LNCAP (cell line): ENCODE data around the gene TBX4.

Source experiments
- TF ChIP-seq, protein P1 (sequence below): fragments of 450-650 bp; IDR thresholded peaks from 2 replicates; pipeline ENCODE4 v1.5.1; 2017; ENCODE audit warnings: mild to moderate bottlenecking

TBX4 gene

DNA sequence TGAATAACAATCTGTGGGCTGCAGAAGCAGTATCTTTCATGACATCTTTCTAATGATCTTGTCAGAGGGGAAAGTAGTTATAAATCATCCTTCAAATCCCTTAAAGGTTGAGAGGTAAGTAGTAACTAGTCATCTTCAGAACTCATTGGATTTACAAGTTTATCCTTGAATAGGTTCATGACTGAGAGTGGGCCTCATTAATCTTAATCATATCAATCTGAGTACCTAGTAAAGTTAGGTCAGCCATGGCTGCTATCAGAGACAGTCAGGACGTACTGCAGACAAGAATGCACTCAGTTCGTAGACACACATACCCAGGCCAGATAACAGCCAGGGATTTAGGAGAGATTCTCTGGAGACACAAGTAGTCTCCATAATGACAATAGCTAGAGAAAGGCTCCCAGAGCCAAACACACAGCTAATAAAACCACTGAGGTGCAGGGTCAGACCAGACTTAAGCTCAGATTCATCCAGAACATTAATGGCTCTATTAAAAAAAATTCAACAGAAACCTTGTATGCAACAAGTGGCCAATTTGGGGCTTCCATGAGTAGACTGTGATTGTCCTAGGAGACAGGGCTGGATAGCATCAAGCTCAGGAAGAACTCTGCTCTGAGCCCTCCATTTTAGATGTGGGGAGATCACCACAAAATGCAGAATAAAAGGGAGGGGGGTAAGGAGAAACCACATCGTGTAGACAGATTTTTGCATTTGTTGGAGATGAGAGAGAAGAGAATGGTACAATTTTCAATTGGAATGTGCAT, 65.8 kb downstream of the TBX4 start:
- TF ChIP-seq, protein P1, sequence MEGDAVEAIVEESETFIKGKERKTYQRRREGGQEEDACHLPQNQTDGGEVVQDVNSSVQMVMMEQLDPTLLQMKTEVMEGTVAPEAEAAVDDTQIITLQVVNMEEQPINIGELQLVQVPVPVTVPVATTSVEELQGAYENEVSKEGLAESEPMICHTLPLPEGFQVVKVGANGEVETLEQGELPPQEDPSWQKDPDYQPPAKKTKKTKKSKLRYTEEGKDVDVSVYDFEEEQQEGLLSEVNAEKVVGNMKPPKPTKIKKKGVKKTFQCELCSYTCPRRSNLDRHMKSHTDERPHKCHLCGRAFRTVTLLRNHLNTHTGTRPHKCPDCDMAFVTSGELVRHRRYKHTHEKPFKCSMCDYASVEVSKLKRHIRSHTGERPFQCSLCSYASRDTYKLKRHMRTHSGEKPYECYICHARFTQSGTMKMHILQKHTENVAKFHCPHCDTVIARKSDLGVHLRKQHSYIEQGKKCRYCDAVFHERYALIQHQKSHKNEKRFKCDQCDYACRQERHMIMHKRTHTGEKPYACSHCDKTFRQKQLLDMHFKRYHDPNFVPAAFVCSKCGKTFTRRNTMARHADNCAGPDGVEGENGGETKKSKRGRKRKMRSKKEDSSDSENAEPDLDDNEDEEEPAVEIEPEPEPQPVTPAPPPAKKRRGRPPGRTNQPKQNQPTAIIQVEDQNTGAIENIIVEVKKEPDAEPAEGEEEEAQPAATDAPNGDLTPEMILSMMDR = no peak

DNA sequence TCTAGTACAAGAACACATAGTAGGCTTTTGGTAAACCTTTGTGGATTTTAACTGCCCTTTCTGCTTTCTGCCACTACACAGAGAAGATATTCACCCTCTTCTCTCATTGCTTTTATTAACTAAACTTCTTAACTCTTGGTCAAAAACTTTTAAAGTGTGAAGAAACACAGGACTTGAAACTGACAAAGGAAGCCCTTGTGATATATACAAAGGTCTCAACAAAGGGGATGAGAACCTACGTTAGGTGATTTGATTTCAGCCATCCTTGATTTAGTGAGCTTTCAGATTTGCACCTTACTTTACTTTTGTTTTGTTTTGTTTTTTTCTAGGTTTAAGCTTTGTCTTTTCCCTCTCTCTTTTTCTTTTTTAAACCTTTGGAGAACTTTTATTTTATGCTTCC, 66.9 kb downstream of the TBX4 start:
- TF ChIP-seq, protein P1 = no peak

DNA sequence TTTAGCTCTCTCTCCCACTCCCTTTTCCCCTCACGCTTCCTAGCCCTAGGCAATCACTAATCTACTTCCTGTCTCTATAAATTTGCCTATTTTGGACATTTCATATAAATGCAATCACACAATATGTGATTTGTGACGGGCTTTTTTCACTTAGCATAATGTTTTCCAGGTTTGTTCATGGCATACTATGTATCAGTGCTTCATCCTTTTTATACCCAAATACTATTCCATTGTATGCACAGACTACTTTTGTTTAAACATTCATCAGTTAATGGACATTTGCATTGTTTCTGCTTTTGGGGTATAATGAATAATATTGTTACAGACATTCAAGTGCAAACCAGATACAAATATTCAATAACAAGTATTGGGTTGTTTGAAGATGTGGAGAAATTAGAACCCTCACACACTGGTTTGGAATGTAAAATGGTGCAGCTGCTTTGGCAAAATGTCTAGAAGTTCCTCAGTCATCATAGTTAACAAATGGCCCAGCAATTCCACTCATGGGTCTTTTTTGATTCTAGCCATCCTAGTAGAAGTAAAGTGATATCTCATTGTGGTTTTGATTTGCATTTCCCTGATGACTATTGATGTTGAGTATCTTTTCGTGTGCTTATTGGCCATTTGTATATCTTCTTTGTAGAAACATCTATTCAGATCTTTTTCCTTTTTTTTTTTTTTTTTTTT, 67.7 kb downstream of the TBX4 start:
- TF ChIP-seq, protein P1 = no peak

DNA sequence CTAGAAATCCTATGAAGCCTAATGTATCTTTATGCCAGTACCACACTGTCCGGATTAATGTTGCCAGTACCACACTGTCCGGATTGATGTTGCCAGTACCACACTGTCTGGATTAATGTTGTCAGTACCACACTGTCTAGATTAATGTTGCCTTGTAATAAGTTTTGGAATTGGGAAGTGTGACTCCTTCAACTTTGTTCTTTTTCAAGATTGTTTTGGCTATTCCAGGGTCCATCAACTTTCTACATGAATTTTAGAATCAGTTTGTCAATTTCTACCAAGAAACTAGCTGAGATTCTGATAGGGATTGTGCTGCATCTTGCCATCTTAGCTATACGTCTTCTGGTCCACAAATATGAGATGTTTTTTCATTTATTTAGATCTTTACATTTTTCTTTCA, 68.7 kb downstream of the TBX4 start:
- TF ChIP-seq, protein P1 = no peak

DNA sequence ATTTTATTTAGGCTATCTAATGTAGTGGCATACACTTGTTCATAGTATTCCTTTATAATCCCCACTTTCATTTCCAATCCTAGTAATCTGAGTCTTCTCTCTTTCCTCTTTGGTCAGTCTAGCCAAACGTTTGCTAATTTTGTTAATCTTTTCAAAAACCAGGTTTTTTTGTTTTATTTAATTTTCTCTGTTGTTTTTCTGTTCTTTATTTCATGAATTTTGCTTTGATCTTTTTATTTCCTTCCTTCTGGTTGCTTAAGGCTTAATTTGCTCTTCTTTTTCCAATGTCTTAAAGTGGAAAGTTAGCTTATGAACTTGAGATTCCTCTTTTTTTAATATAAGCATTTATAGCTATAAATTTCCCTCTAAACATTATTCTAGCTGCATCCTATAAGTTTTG, 69.9 kb downstream of the TBX4 start:
- TF ChIP-seq, protein P1 = no peak

DNA sequence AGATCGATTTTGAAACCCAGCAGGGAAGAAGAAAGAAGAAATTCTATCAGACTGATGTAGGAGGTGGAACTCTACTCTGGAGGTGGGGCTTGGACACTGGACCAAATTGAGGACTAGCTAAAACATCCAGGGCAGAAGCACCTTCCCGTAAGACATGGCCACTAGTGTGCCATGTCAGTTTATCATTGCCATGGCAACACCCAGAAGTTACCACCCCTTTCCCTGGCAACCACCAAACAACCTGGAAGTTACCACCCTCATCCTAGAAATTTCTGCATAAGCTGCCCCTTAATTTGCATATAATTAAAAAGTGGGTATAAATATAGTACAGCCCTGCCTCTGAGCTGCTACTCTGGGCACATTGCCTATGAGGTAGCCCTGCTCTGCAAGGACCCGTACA, 72.1 kb downstream of the TBX4 start:
- TF ChIP-seq, protein P1 = no peak

DNA sequence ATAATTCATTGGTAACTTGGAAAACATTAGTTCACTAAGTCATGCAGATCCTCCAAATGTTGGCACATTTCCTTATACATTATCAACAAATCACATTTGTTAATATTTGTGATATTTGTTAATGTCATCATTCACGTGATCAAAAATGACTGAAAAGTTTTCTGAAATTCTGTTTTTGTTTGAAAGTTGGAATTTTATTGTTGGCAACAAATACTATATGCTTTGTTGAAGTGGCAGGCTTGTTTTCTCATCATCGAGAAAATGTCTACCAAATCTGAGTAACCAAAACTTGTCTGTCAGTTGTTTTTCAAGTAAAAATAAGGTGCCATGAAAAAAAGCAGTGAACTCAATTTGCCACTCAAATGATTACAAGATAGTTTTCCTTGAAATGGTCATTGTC, 75.9 kb downstream of the TBX4 start:
- TF ChIP-seq, protein P1 = no peak
